Testis (tissue), 2 donors: Measurements from ENCODE around the gene SLIT3.

Source experiments
- POLR2A ChIP-seq: fragments of 450-650 bp; IDR thresholded peaks from one replicate; pipeline ENCODE4 v1.6.1; 2017; ENCODE audit warnings: antibody characterized with exemption, mild to moderate bottlenecking, moderate library complexity
- TF ChIP-seq, protein P1 (sequence below), 3 experiments: fragments of 450-650 bp in 2 of 3; fragments of 200-600 bp in 1 of 3; sonication (generic) in 1 of 3; IDR thresholded peaks; one replicate each; pipeline ENCODE4 v1.5.1; 2016 to 2019; ENCODE audit warnings: antibody characterized with exemption in 3 of 3, mild to moderate bottlenecking in 2 of 3, moderate library complexity in 1 of 3

DNA sequence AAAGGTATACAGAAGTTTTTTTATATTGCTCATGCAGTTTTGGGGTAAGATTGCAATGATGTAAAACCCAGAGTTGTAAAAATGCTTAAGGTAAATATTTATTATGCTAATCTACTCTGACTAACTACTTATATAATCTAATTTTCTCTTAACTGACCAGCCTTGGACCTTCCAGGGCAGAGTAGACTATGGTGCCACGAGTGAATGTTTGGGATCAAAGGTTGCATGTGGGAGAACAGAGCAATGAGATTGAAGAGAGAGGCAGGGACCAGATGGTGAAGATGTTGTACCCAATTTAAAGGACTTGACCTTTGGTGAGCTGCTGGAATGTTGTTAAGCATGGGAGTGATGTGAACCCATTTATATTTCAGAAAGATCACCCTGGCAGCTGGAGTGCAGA is 686.9 kb downstream of the SLIT3 start:
- TF ChIP-seq, protein P1, sequence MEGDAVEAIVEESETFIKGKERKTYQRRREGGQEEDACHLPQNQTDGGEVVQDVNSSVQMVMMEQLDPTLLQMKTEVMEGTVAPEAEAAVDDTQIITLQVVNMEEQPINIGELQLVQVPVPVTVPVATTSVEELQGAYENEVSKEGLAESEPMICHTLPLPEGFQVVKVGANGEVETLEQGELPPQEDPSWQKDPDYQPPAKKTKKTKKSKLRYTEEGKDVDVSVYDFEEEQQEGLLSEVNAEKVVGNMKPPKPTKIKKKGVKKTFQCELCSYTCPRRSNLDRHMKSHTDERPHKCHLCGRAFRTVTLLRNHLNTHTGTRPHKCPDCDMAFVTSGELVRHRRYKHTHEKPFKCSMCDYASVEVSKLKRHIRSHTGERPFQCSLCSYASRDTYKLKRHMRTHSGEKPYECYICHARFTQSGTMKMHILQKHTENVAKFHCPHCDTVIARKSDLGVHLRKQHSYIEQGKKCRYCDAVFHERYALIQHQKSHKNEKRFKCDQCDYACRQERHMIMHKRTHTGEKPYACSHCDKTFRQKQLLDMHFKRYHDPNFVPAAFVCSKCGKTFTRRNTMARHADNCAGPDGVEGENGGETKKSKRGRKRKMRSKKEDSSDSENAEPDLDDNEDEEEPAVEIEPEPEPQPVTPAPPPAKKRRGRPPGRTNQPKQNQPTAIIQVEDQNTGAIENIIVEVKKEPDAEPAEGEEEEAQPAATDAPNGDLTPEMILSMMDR (IDR thresholded peaks at IDR 0.05): no peak
- TF ChIP-seq POLR2A: no peak
